Thoracic aorta (tissue), 2 donors: Measurements from ENCODE around the gene SLC6A7. TPM values are rescaled to one million over a fixed set of nuclear protein-coding genes. Genes with fewer than 3 reads are reported as not detected.

ENCODE experiments used
- ATAC-seq: fragments of 150-250 bp; one replicate; pipeline ENCODE4 v1.8.0; 2017; ENCODE audit warnings: low read depth; ENCODE audit not compliant: insufficient number of reproducible peaks, low FRiP score
- DNase-seq: peaks from one replicate; pipeline ENCODE4 v3.0.0-alpha.2; 2020; ENCODE audit warnings: low spot score
- H3K27ac ChIP-seq, 2 donors: fragments of 200-600 bp; sonication (generic); 1 replicate in 1 of 2; 2 replicates in 1 of 2; pipeline ENCODE4 v1.5.1; 2016; ENCODE audit warnings: mild to moderate bottlenecking in 2 of 2, moderate library complexity in 2 of 2
- H3K27me3 ChIP-seq: fragments of 200-600 bp; sonication (generic); replicated peaks from 2 replicates; pipeline ENCODE4 v1.6.0; 2016; ENCODE audit warnings: mild to moderate bottlenecking; ENCODE audit not compliant: insufficient read depth
- H3K36me3 ChIP-seq: fragments of 200-600 bp; sonication (generic); one replicate; pipeline ENCODE4 v1.5.1; 2016
- H3K4me1 ChIP-seq, 2 donors: fragments of 200-600 bp; sonication (generic); 1 replicate in 1 of 2; 2 replicates in 1 of 2; pipeline versions ENCODE4 v1.5.1 to v1.6.0; 2016; ENCODE audit warnings: low read depth in 2 of 2, mild to moderate bottlenecking in 1 of 2; ENCODE audit not compliant: control insufficient read depth in 1 of 2
- H3K4me3 ChIP-seq: fragments of 200-600 bp; sonication (generic); 2 replicates; pipeline ENCODE4 v1.5.1; 2016; ENCODE audit warnings: mild to moderate bottlenecking
- H3K9me3 ChIP-seq: fragments of 200-600 bp; sonication (generic); 2 replicates; pipeline ENCODE4 v1.5.1; 2016
- total RNA-seq, 2 donors: library from RNA; depleted of rRNA; stranded (reverse); fragments of >200 nt; gene quantifications; one replicate each; pipeline versions ENCODE4 v1.1.0 to v1.2.3, GENCODE V29; 2016
- TF ChIP-seq, protein P1 (sequence below): fragments of 200-600 bp; sonication (generic); IDR thresholded peaks from one replicate; pipeline ENCODE4 v1.5.1; 2019; ENCODE audit warnings: antibody characterized with exemption

The SLC6A7 gene
- total RNA-seq, 2 donors from 2014 or later = not detected

DNA sequence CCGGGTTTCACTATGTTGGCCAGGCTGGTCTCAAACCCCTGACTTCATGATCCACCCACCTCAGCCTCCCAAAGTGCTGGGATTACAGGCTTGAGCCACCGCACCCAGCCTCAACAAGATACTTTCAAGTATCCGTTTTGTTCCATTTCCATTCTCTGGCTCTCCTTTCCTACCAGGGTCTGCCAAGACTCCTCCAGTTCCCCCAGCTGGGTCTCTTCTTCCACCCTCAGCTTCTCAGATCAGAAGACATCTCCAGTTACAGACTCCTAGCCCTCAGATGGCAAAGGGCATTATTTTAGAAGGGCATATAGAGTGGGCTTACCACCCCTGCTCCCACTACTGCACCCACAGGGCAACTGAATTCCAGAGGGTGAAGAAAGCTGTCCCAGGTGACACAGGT, 32.7 kb upstream of the SLC6A7 start:
- H3K27ac ChIP-seq = peak overlapping the region; percentile 88 to 94
- no peak for ATAC-seq

DNA sequence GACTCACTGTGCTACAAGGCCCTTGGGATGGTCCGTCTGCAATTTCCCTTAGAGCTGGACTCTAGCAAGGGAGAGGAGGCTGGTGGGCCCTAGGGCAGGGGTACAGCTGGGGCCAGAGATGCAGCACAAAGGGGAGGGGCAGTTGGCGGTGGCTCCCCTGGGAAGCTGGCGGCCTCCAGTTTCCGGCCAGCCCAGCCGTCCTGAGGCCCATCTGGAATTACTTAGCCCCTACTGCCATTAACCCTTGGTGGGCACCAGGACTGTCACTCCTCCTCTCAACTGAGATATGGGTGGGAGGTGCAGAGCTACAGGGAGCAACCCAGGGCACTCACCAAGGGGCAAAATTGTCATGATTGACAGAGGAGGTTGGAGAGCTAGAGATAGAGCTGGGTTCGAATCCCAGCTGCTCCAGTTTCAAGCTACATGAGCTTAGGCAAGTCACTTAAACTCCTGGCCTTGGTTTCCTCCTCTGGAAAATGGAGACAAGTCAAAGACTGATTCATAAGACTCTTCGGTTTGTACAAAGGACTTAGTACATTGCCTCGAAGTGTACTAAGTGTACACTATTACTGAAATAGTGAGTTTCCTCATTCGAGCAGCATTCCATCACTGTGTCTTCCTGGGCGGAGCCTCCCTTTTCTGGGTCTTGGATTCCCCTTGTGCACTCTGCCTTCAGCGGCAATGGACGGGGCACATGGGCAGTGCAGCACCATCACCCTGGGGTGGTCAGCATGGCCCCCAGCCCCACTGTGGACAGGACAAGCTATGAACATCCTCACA, 31.5 kb upstream of the SLC6A7 start:
- peak overlapping the region; percentile 88 to 94 for H3K27ac ChIP-seq
- DNase-seq (no peak), ATAC-seq (no peak)
- peaks cover 35 to 70% of the 10 kb centered on the region in 2 donors for H3K4me1 ChIP-seq
- TF ChIP-seq, protein P1, sequence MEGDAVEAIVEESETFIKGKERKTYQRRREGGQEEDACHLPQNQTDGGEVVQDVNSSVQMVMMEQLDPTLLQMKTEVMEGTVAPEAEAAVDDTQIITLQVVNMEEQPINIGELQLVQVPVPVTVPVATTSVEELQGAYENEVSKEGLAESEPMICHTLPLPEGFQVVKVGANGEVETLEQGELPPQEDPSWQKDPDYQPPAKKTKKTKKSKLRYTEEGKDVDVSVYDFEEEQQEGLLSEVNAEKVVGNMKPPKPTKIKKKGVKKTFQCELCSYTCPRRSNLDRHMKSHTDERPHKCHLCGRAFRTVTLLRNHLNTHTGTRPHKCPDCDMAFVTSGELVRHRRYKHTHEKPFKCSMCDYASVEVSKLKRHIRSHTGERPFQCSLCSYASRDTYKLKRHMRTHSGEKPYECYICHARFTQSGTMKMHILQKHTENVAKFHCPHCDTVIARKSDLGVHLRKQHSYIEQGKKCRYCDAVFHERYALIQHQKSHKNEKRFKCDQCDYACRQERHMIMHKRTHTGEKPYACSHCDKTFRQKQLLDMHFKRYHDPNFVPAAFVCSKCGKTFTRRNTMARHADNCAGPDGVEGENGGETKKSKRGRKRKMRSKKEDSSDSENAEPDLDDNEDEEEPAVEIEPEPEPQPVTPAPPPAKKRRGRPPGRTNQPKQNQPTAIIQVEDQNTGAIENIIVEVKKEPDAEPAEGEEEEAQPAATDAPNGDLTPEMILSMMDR = no peak
- no peaks in the 10 kb centered on the region for H3K27me3 ChIP-seq
- H3K9me3 ChIP-seq = no peaks in the 10 kb centered on the region
- no peak overlapping the region for H3K4me3 ChIP-seq
- no peaks in the 10 kb centered on the region for H3K36me3 ChIP-seq

More for the DNA sequence above, 32.7 kb upstream of the SLC6A7 start:
- Histone ChIP-seq H3K27me3 (no peaks in the 10 kb centered on the region), H3K4me1 (peaks cover 31 to 73% of the 10 kb centered on the region in 2 donors), H3K36me3 (no peaks in the 10 kb centered on the region), H3K4me3 (no peak overlapping the region), H3K9me3 (no peaks in the 10 kb centered on the region)
- no peak for DNase-seq
- TF ChIP-seq, protein P1 = no peak

DNA sequence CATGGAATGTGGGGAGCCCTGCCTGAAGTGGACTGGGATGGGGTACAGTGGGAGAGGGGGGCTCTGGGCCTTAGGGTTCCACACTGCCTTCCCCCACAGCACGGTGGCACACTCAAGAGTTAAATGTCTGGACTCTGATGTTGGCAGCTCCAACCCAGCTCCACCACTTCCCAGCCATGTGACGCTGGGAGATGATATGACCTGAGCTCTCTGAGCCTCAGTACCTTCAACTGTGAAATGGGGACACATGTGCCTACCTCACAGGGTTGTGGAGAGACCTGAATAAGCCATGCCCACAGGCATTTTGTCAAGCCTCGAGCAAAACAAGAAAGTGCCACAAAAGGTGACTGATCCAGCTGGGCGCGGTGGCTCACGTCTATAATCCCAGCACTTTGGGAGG, 30.8 kb upstream of the SLC6A7 start:
- no peaks in the 10 kb centered on the region for H3K36me3 ChIP-seq
- no peaks in the 10 kb centered on the region for H3K9me3 ChIP-seq
- peak overlapping the region; percentile 88 to 94 for H3K27ac ChIP-seq
- H3K27me3 ChIP-seq = no peaks in the 10 kb centered on the region
- no peak overlapping the region for H3K4me3 ChIP-seq
- ATAC-seq (no peak), DNase-seq (no peak)
- H3K4me1 ChIP-seq = peaks cover 39 to 76% of the 10 kb centered on the region in 2 donors
- TF ChIP-seq, protein P1 = no peak

DNA sequence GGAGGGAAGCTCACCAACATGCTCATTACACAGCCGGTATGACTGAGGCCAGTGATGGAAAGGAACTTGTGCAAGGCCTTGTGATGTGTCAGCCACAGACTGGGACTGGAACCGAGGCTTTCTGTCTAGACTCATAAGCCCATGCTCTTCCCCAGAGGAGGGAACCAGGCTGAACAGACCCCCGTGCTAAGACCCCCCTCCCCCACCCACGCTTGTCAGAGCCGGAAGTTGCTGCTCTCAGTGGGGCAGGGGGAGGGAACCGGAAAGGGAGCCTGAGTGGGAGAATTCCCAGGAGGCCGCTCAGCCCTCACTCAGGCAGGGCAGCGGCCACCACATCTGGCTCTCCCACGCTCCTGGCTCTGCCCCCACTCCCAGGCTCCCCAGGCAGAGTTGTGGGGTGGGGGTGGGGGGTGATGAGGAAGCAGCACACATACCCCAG, 30.1 kb upstream of the SLC6A7 start:
- DNase-seq = no peak
- no peak overlapping the region for H3K4me3 ChIP-seq
- TF ChIP-seq, protein P1 = no peak
- ATAC-seq = no peak
- H3K4me1 ChIP-seq = peaks cover 39 to 76% of the 10 kb centered on the region in 2 donors
- H3K27ac ChIP-seq = peak overlapping the region; percentile 88 to 94
- H3K9me3 ChIP-seq = no peaks in the 10 kb centered on the region
- no peaks in the 10 kb centered on the region for H3K27me3 ChIP-seq
- H3K36me3 ChIP-seq = no peaks in the 10 kb centered on the region

DNA sequence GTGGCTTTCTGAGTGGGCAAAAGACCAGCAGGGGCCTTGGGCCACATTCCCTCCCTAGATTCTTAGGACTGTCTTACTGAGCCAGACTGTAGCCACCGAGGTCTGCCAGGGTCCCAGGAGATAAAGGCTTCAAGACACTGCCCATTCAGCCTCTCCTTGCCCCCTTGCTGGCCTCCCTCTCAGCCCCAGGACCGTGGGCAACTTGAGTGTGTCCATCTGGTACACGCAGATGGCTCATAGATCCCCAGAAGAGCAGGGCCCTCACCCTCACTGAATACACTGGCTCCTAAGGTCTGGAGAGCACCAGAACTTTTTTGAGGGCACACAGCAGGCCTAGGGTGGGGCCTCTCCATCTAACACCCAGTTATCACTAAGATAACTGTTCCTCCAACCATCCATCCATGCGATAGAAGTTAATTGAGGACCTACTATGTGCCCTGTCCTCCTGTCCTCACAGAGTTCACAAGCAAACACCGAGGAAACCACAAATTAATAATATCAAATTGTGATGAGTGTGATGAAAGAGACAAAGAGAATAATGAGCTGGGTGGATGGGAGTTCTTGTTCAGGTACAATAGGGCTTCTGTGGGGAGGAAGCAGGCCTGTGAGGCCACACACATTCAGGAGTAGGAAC, 29.3 kb upstream of the SLC6A7 start:
- H3K27ac ChIP-seq = peak overlapping the region; percentile 88 to 94
- H3K4me3 ChIP-seq = no peak overlapping the region
- H3K27me3 ChIP-seq = no peaks in the 10 kb centered on the region
- TF ChIP-seq, protein P1 = no peak
- H3K9me3 ChIP-seq = no peaks in the 10 kb centered on the region
- H3K4me1 ChIP-seq = peaks cover 39 to 76% of the 10 kb centered on the region in 2 donors
- H3K36me3 ChIP-seq = no peaks in the 10 kb centered on the region
- ATAC-seq = no peak
- no peak for DNase-seq
